CD4-positive, alpha-beta memory T cell (primary cell): Measurements from ENCODE around the gene PAM16. TPM values are rescaled to one million over a fixed set of nuclear protein-coding genes. Genes with fewer than 3 reads are reported as not detected.
"Not testable (repeated sequence)": the region's sequence is repeated elsewhere in the genome, so short reads cannot be mapped to it uniquely, and the experiment has no call there.

Source experiments
- CTCF ChIA-PET: fragments of 350-600 bp; sonication (Branson Sonifier 250); formaldehyde crosslinking; loops from one replicate; lab custom pipeline; 2021; ENCODE audit warnings: inconsistent platforms; ENCODE audit not compliant: partially characterized antibody; lab: Charles Lee
- POLR2A ChIA-PET: fragments of 350-600 bp; sonication (Branson Sonifier 250); formaldehyde crosslinking; loops from one replicate; lab custom pipeline; 2021; ENCODE audit not compliant: partially characterized antibody; lab: Charles Lee
- DNase-seq, 5 donors: peaks; one replicate each; pipeline versions ENCODE4 v3.0.0 to v3.0.0-alpha.2; 2020 to 2022; ENCODE audit warnings: mixed read lengths in 1 of 5
- H3K27ac ChIP-seq: one replicate; pipeline ENCODE4 v1.7.0; 2013; ENCODE audit warnings: low read depth, low read length
- H3K27me3 ChIP-seq: 2 replicates; pipeline ENCODE4 v1.7.0; 2013; ENCODE audit warnings: mild to moderate bottlenecking, low read length, moderate library complexity; ENCODE audit not compliant: insufficient read depth
- H3K36me3 ChIP-seq: 2 replicates; pipeline ENCODE4 v1.7.0; 2013; ENCODE audit warnings: mild to moderate bottlenecking, low read length, moderate library complexity; ENCODE audit not compliant: insufficient read depth
- H3K4me1 ChIP-seq: 2 replicates; pipeline ENCODE4 v1.7.0; 2013; ENCODE audit warnings: mild to moderate bottlenecking, low read length, moderate library complexity; ENCODE audit not compliant: insufficient read depth
- H3K4me3 ChIP-seq, 2 donors: one replicate each; pipeline ENCODE4 v1.7.0; 2013; ENCODE audit warnings: low read length in 2 of 2, mild to moderate bottlenecking in 1 of 2
- H3K9me3 ChIP-seq, 2 donors: one replicate each; pipeline ENCODE4 v1.7.0; 2013; ENCODE audit warnings: low read length in 2 of 2, control low read depth in 1 of 2; ENCODE audit not compliant: control insufficient read depth in 1 of 2
- H3K27ac Mint-ChIP-seq, 7 donors: one replicate each; pipeline ENCODE4 v1.8.0; 2020 to 2021; ENCODE audit warnings: mixed read lengths in 7 of 7, mild to moderate bottlenecking in 6 of 7, inconsistent platforms in 3 of 7, moderate library complexity in 3 of 7
- H3K27me3 Mint-ChIP-seq, 2 donors: one replicate each; pipeline ENCODE4 v1.8.0; 2020 to 2021; ENCODE audit warnings: mixed read lengths in 2 of 2
- H3K36me3 Mint-ChIP-seq, 2 donors: one replicate each; pipeline ENCODE4 v1.8.0; 2020 to 2021; ENCODE audit warnings: mixed read lengths in 2 of 2, inconsistent platforms in 1 of 2, mild to moderate bottlenecking in 1 of 2
- H3K4me1 Mint-ChIP-seq, 4 donors: one replicate each; pipeline ENCODE4 v1.8.0; 2020 to 2021; ENCODE audit warnings: mixed read lengths in 4 of 4, mild to moderate bottlenecking in 1 of 4
- H3K4me3 Mint-ChIP-seq, 8 donors: one replicate each; pipeline ENCODE4 v1.8.0; 2020 to 2021; ENCODE audit warnings: mixed read lengths in 8 of 8, mild to moderate bottlenecking in 7 of 8, moderate library complexity in 6 of 8, inconsistent platforms in 3 of 8
- H3K9me3 Mint-ChIP-seq, 8 donors: one replicate each; pipeline ENCODE4 v1.8.0; 2020 to 2021; ENCODE audit warnings: mixed read lengths in 8 of 8, mild to moderate bottlenecking in 5 of 8, inconsistent platforms in 3 of 8, moderate library complexity in 1 of 8
- intact Hi-C: fragments of 100-400 bp; cut with micrococcal nuclease; formaldehyde crosslinking; loops from one replicate; pipeline ENCODE4 v1.15.1; 2023
- polyA plus RNA-seq, 2 donors: library from polyadenylated mRNA; unstranded; fragments of 300-500 nt; fragmentation: Illumina TruSeq; gene quantifications; one replicate each; pipeline ENCODE4 v1.2.3, GENCODE V29; 2021
- total RNA-seq, 2 experiments: library from RNA; stranded (reverse); gene quantifications; one replicate each; pipeline ENCODE4 v1.2.3, GENCODE V29; 2021

PAM16 gene
- total and polyA plus RNA-seq, 4 experiments from 2014 or later, result 34.6 to 54.8 (median 36.7) TPM

- Histone ChIP-seq H3K27ac (no peak overlapping the region), H3K27me3 (no peaks in the 10 kb centered on the region), H3K4me3 (no peak overlapping the region), H3K36me3 (no peaks in the 10 kb centered on the region), H3K4me1 (peaks cover 19% of the 10 kb centered on the region), H3K9me3 (no peaks in the 10 kb centered on the region)
- peaks cover 0 to 1% (median 0%) of the 10 kb centered on the region in 8 donors for H3K9me3 Mint-ChIP-seq
- peak overlapping the region in 5 of 7 donors; percentile 47 to 69 (median 59) for H3K27ac Mint-ChIP-seq
- peaks cover 11 to 42% (median 26%) of the 10 kb centered on the region in 4 donors for H3K4me1 Mint-ChIP-seq
- CTCF ChIA-PET, result interaction anchor here (1.0 to 1.6 kb wide), 3 partner anchors 13 to 57 kb away, joined by 3 to 5 read pairs (median 4); no protein-coding TSS in a partner anchor
- H3K27me3 Mint-ChIP-seq, result no peaks in the 10 kb centered on the region
- intact Hi-C loops, result no loop called here
- no peak for DNase-seq
- POLR2A ChIA-PET, result no interaction called here
- peak overlapping the region in 1 of 8 donors; percentile 8 for H3K4me3 Mint-ChIP-seq
- peaks cover 3 to 16% of the 10 kb centered on the region in 2 donors for H3K36me3 Mint-ChIP-seq
These were observed 5.0 kb downstream of the PAM16 start for GRCh38 chr16:4345836-4346781.

GRCh38 chr16:4344983-4345835 lies 5.9 kb downstream of the PAM16 start:
- CTCF ChIA-PET, result interaction anchor here (1.0 kb wide), 1 partner anchor 15 kb away, joined by 3 read pairs; no protein-coding TSS in a partner anchor
- Histone ChIP-seq H3K27ac (no peak overlapping the region), H3K36me3 (no peaks in the 10 kb centered on the region), H3K4me1 (peaks cover 13% of the 10 kb centered on the region), H3K9me3 (no peaks in the 10 kb centered on the region), H3K27me3 (no peaks in the 10 kb centered on the region), H3K4me3 (no peak overlapping the region)
- peaks cover 0 to 3% (median 0%) of the 10 kb centered on the region in 8 donors for H3K9me3 Mint-ChIP-seq
- intact Hi-C loops, result no loop called here
- H3K4me3 Mint-ChIP-seq, result peak overlapping the region in 1 of 8 donors; percentile 22
- H3K27ac Mint-ChIP-seq, result peak overlapping the region in 6 of 7 donors; percentile 16 to 78 (median 45)
- POLR2A ChIA-PET, result no interaction called here
- H3K27me3 Mint-ChIP-seq, result no peaks in the 10 kb centered on the region
- H3K36me3 Mint-ChIP-seq, result peaks cover 3 to 15% of the 10 kb centered on the region in 2 donors
- H3K4me1 Mint-ChIP-seq, result peaks cover 8 to 33% (median 23%) of the 10 kb centered on the region in 4 donors
- DNase-seq, result no peak

GRCh38 chr16:4344300-4344982 lies 6.7 kb downstream of the PAM16 start:
- H3K9me3 ChIP-seq, H3K4me1 ChIP-seq, intact Hi-C loops, H3K27me3 ChIP-seq, DNase-seq, POLR2A ChIA-PET, H3K4me3 ChIP-seq, H3K27me3 Mint-ChIP-seq, H3K36me3 ChIP-seq, H3K9me3 Mint-ChIP-seq: not testable (repeated sequence)
- H3K4me1 Mint-ChIP-seq, result peaks cover 8 to 33% (median 23%) of the 10 kb centered on the region in 4 donors
- H3K27ac Mint-ChIP-seq, result peak overlapping the region in 4 of 7 donors; percentile 16 to 78 (median 56)
- H3K4me3 Mint-ChIP-seq, result peak overlapping the region in 1 of 8 donors; percentile 22
- peaks cover 3 to 17% of the 10 kb centered on the region in 2 donors for H3K36me3 Mint-ChIP-seq
- peak overlapping the region; percentile 24 for H3K27ac ChIP-seq
- CTCF ChIA-PET, result interaction anchor here (1.8 kb wide), 1 partner anchor 56 kb away, joined by 5 read pairs; no protein-coding TSS in a partner anchor

GRCh38 chr16:4342866-4343744 lies 8.0 kb downstream of the PAM16 start:
- no peaks in the 10 kb centered on the region for H3K27me3 ChIP-seq
- CTCF ChIA-PET, result interaction anchor here (0.9 to 1.8 kb wide), 2 partner anchors 16 to 54 kb away, joined by 3 to 5 read pairs; no protein-coding TSS in a partner anchor
- Mint-ChIP-seq H3K27ac (peak overlapping the region in 5 of 7 donors; percentile 17 to 76 (median 36)), H3K4me3 (no peak overlapping the region), H3K4me1 (peaks cover 5 to 27% (median 19%) of the 10 kb centered on the region in 4 donors), H3K27me3 (no peaks in the 10 kb centered on the region), H3K9me3 (peaks cover 0 to 3% (median 0%) of the 10 kb centered on the region in 8 donors), H3K36me3 (peaks cover 0 to 16% of the 10 kb centered on the region in 2 donors)
- H3K4me1 ChIP-seq, result no peaks in the 10 kb centered on the region
- intact Hi-C loops, result no loop called here
- POLR2A ChIA-PET, result no interaction called here
- H3K9me3 ChIP-seq, result no peaks in the 10 kb centered on the region
- no peak for DNase-seq
- H3K4me3 ChIP-seq, result no peak overlapping the region
- no peak overlapping the region for H3K27ac ChIP-seq
- H3K36me3 ChIP-seq, result peaks cover 9% of the 10 kb centered on the region

DNA sequence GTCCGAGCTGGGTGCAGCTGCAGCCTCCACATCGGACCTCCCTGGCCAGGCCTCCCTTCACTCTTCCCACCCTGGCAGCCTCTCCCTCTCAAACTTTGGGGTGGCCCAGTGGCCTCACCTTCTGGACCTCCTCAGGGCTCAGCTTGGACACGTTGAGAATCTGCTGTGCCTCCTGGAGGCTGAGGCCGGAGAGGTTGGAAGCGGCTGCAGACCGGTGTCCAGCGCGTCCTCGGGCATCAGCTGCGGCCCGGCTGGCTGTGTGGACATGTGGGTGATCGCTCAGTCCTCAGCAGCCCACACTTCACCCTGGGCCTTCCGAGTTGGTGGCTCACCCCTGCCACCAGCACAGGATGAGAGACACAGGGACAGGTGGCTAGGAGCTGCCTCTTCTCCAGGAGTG lies 9.9 kb downstream of the PAM16 start:
- Mint-ChIP-seq H3K36me3 (peaks cover 0 to 17% of the 10 kb centered on the region in 2 donors), H3K9me3 (peaks cover 0 to 3% (median 0%) of the 10 kb centered on the region in 8 donors), H3K4me3 (no peak overlapping the region), H3K27me3 (no peaks in the 10 kb centered on the region), H3K4me1 (peaks cover 2 to 18% (median 10%) of the 10 kb centered on the region in 4 donors), H3K27ac (peak overlapping the region in 1 of 7 donors; percentile 54)
- DNase-seq, result no peak
- Histone ChIP-seq H3K27me3 (no peaks in the 10 kb centered on the region), H3K4me3 (no peak overlapping the region), H3K27ac (no peak overlapping the region), H3K9me3 (no peaks in the 10 kb centered on the region), H3K36me3 (peaks cover 9% of the 10 kb centered on the region), H3K4me1 (no peaks in the 10 kb centered on the region)
- intact Hi-C loops, result no loop called here
- ChIA-PET CTCF (interaction anchor here (1.0 kb wide), 1 partner anchor 87 kb away, joined by 3 read pairs; no protein-coding TSS in a partner anchor), POLR2A (interaction anchor here (2.8 kb wide), 1 partner anchor 9 kb away, joined by 10 read pairs; the partner anchor contains the start of gene PAM16)

DNA sequence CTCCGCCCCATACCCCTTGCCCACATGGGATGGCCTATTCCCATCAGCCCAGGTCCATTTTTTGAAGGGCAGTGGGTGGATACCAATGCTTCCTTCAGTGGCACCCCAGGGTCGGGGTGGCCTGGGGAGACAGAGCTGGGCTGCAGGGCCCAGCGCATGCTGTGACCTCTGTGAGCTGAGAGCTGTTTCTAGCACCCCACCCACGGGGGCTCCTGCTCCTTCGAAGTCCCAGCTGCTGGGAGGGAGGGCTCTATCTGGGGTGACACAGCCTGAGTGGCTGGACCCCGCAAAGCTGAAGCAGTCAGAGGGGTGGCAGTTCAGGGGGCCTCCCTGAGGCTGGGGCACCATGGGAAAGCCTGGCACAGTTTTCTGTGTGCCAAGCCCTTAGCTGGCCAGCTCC lies 10.7 kb downstream of the PAM16 start:
- no peak for DNase-seq
- H3K4me3 ChIP-seq, result no peak overlapping the region
- Mint-ChIP-seq H3K27ac (no peak overlapping the region), H3K4me1 (peaks cover 2 to 14% (median 6%) of the 10 kb centered on the region in 4 donors), H3K9me3 (peaks cover 0 to 3% (median 0%) of the 10 kb centered on the region in 8 donors), H3K36me3 (peaks cover 0 to 15% of the 10 kb centered on the region in 2 donors), H3K27me3 (no peaks in the 10 kb centered on the region), H3K4me3 (no peak overlapping the region)
- peaks cover 9% of the 10 kb centered on the region for H3K36me3 ChIP-seq
- H3K9me3 ChIP-seq, result no peaks in the 10 kb centered on the region
- ChIA-PET POLR2A (interaction anchor here (2.8 kb wide), 1 partner anchor 10 kb away, joined by 10 read pairs; the partner anchor contains the start of gene PAM16), CTCF (interaction anchor here (1.0 kb wide), 1 partner anchor 11 kb away, joined by 4 read pairs; no protein-coding TSS in a partner anchor)
- intact Hi-C loops, result no loop called here
- H3K27me3 ChIP-seq, result no peaks in the 10 kb centered on the region
- H3K27ac ChIP-seq, result no peak overlapping the region
- H3K4me1 ChIP-seq, result no peaks in the 10 kb centered on the region
